Measurements from ENCODE around the gene SPIN2A.

DNA sequence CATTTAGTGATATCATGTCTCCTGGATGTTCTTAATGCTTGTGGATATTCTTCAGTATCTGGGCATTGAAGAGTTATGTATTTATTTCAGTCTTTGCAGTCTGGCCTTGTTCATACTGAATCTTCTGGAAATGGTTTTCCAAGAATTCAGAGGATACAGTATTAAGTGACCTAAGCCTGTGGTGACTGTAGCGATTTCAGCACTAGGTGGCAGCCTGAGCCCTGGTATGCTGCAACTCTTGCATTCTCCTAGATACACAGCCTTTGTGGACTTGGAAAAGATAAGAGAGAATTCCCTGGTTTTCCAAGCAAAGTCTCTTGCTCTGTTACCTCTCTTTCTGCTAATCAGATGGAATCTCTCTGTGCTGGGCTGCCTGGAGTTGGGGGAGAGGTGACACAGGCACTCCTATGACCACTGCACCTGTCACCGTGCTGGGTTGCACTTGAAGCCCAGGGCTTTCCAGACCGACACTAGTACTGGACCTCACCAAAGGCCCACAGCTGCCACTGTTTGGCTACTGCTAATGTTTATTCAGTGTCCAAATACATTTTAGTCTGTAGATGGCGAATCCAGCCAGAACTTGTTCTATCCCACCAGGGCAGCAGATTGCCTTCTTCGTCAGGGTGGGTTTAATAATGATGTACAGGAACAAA, 19.3 kb upstream of the SPIN2A start:
- TF ChIP-seq POLR2A (IDR thresholded peaks at IDR 0.05; ENCODE audit: low read depth, low read length): no peak
- TF ChIP-seq, protein P1, sequence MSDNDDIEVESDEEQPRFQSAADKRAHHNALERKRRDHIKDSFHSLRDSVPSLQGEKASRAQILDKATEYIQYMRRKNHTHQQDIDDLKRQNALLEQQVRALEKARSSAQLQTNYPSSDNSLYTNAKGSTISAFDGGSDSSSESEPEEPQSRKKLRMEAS (IDR thresholded peaks at IDR 0.05; ENCODE audit: insufficient read depth, insufficient read length): no peak
- TF ChIP-seq, protein P2, sequence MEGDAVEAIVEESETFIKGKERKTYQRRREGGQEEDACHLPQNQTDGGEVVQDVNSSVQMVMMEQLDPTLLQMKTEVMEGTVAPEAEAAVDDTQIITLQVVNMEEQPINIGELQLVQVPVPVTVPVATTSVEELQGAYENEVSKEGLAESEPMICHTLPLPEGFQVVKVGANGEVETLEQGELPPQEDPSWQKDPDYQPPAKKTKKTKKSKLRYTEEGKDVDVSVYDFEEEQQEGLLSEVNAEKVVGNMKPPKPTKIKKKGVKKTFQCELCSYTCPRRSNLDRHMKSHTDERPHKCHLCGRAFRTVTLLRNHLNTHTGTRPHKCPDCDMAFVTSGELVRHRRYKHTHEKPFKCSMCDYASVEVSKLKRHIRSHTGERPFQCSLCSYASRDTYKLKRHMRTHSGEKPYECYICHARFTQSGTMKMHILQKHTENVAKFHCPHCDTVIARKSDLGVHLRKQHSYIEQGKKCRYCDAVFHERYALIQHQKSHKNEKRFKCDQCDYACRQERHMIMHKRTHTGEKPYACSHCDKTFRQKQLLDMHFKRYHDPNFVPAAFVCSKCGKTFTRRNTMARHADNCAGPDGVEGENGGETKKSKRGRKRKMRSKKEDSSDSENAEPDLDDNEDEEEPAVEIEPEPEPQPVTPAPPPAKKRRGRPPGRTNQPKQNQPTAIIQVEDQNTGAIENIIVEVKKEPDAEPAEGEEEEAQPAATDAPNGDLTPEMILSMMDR (IDR thresholded peaks at IDR 0.05; ENCODE audit: extremely low read depth in 1 of 2, insufficient read depth in 1 of 2, low read depth in 1 of 2, low read length in 2 of 2): peak; percentile 15 to 55
- TF ChIP-seq POLR2AphosphoS5 (IDR thresholded peaks at IDR 0.05; ENCODE audit: insufficient read depth, low read depth, low read length): no peak
- TF ChIP-seq JUN (IDR thresholded peaks at IDR 0.05; ENCODE audit: borderline replicate concordance, insufficient read depth, insufficient read length, low read depth): no peak
- TF ChIP-seq EZH2 (IDR thresholded peaks at IDR 0.05; ENCODE audit: borderline replicate concordance, low read depth, low read length, severe bottlenecking): no peak
- no peak for TF ChIP-seq FOS (IDR thresholded peaks at IDR 0.05; ENCODE audit: borderline replicate concordance, insufficient read depth, low read length)
- TF ChIP-seq MYC (IDR thresholded peaks at IDR 0.05; ENCODE audit: low read depth, low read length): no peak
- TF ChIP-seq GATA2 (IDR thresholded peaks at IDR 0.05; ENCODE audit: insufficient read depth, insufficient read length, low read depth, low read length): no peak

Data from endothelial cell of umbilical vein (primary cell).